ENCODE results near the gene ZFYVE28.

The ZFYVE28 gene

DNA sequence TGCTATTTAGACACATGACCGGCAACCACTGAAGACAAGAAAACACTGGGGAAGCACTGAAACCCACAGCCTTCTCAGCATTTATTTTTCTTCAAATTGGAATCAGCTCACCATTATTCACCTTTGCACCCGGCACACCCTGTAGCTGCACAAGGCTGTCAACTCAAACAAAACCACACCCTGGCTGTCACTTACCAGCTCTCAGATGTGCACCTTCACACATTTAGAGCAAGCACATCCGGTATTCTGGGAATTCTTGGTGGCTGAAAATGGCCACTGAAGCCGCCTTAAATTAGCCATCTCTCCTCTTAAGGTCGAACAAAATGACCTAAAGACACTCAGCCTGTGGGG, 5.9 kb downstream of the ZFYVE28 start:
- no peaks in the 10 kb centered on the region for H3K9me3 ChIP-seq (ENCODE audit: control insufficient read depth in 1 of 2, low read length in 2 of 2)
- no peaks in the 10 kb centered on the region for H3K36me3 ChIP-seq (ENCODE audit: control insufficient read depth in 1 of 2, insufficient read depth in 2 of 2, low read length in 2 of 2)
- H3K27ac ChIP-seq (ENCODE audit: low read length) = peak overlapping the region; percentile 80
- peak overlapping the region; percentile 35 to 56 for H3K4me3 ChIP-seq (ENCODE audit: low read depth in 1 of 2, low read length in 2 of 2)
- no peaks in the 10 kb centered on the region for H3K27me3 ChIP-seq (ENCODE audit: low read depth, low read length)
- H3K4me1 ChIP-seq (ENCODE audit: control insufficient read depth in 1 of 2, insufficient read depth in 2 of 2, low read length in 2 of 2) = peaks cover 8 to 29% of the 10 kb centered on the region in 2 donors

DNA sequence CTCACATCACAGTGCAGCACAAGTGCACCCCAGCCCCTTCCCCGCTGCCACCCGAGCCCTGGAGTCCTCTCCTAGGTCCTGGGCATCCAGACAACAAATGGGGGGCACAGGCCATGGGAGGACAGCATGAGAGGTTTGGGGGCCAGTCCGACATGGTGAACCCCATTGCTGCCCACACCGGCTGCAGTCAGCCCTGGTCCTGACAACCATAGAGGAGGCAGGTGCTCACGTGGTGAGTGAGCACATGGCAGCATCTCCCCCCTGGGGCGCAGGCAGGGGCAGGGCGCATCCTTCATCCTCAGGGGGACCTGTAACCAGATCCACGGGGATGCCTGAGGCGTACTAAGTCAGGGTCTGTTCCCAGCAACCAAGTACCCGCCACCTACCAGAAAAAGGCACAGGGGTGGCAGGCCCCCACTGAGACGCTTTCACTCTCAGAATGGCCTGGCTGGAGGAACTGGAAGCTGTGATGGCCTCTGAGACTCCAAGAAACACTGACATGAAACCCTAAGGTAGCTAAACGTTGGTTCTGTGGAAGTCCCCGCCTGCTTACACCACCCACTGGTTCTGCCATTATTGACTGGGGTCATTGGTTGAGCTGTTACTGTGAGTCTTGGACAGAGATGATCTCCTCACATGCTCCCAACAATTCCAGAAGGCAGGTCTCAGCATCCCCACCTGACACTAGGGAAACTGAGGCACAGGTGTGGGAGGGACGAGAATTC, 6.5 kb downstream of the ZFYVE28 start:
- H3K36me3 ChIP-seq (ENCODE audit: control insufficient read depth in 1 of 2, insufficient read depth in 2 of 2, low read length in 2 of 2) = no peaks in the 10 kb centered on the region
- H3K27ac ChIP-seq (ENCODE audit: low read length) = peak overlapping the region; percentile 80
- no peaks in the 10 kb centered on the region for H3K27me3 ChIP-seq (ENCODE audit: low read depth, low read length)
- H3K9me3 ChIP-seq (ENCODE audit: control insufficient read depth in 1 of 2, low read length in 2 of 2) = no peaks in the 10 kb centered on the region
- H3K4me1 ChIP-seq (ENCODE audit: control insufficient read depth in 1 of 2, insufficient read depth in 2 of 2, low read length in 2 of 2) = peaks cover 8 to 26% of the 10 kb centered on the region in 2 donors
- H3K4me3 ChIP-seq (ENCODE audit: low read depth in 1 of 2, low read length in 2 of 2) = peak overlapping the region in 1 of 2 donors; percentile 56

DNA sequence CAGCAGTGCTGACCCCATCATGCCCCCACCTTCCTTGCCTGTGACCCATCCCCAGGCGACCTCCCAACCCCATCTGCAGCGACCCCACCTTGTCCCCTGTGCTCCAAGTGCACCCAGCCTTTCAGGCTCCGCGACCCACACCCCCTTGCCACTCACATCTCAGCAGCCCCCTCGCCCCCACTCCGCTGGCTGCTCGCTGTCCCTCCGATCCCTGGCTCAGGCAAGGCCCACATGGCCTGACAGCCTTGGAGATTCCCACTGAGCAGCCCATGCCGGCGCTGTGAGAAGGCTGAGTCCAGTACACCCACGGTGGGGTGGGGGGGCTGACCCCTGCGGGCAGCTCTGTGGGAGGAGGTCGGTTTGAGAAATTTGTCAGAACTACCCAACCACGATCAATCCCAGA, 9.1 kb downstream of the ZFYVE28 start:
- no peaks in the 10 kb centered on the region for H3K36me3 ChIP-seq (ENCODE audit: control insufficient read depth in 1 of 2, insufficient read depth in 2 of 2, low read length in 2 of 2)
- peaks cover 8 to 19% of the 10 kb centered on the region in 2 donors for H3K4me1 ChIP-seq (ENCODE audit: control insufficient read depth in 1 of 2, insufficient read depth in 2 of 2, low read length in 2 of 2)
- H3K27ac ChIP-seq (ENCODE audit: low read length) = no peak overlapping the region
- no peak overlapping the region for H3K4me3 ChIP-seq (ENCODE audit: low read depth in 1 of 2, low read length in 2 of 2)
- no peaks in the 10 kb centered on the region for H3K27me3 ChIP-seq (ENCODE audit: low read depth, low read length)
- H3K9me3 ChIP-seq (ENCODE audit: control insufficient read depth in 1 of 2, low read length in 2 of 2) = no peaks in the 10 kb centered on the region

GRCh38 chr4:2408976-2409375, 9.5 kb downstream of the ZFYVE28 start:
- Histone ChIP-seq H3K36me3 (ENCODE audit: control insufficient read depth in 1 of 2, insufficient read depth in 2 of 2, low read length in 2 of 2) (no peaks in the 10 kb centered on the region), H3K27me3 (ENCODE audit: low read depth, low read length) (no peaks in the 10 kb centered on the region), H3K4me1 (ENCODE audit: control insufficient read depth in 1 of 2, insufficient read depth in 2 of 2, low read length in 2 of 2) (peaks cover 8 to 17% of the 10 kb centered on the region in 2 donors), H3K9me3 (ENCODE audit: control insufficient read depth in 1 of 2, low read length in 2 of 2) (no peaks in the 10 kb centered on the region), H3K4me3 (ENCODE audit: low read depth in 1 of 2, low read length in 2 of 2) (no peak overlapping the region), H3K27ac (ENCODE audit: low read length) (no peak overlapping the region)

GRCh38 chr4:2408401-2408958, 10.0 kb downstream of the ZFYVE28 start:
- Histone ChIP-seq H3K36me3 (ENCODE audit: control insufficient read depth in 1 of 2, insufficient read depth in 2 of 2, low read length in 2 of 2) (no peaks in the 10 kb centered on the region), H3K4me1 (ENCODE audit: control insufficient read depth in 1 of 2, insufficient read depth in 2 of 2, low read length in 2 of 2) (peaks cover 8 to 12% of the 10 kb centered on the region in 2 donors), H3K4me3 (ENCODE audit: low read depth in 1 of 2, low read length in 2 of 2) (no peak overlapping the region), H3K27me3 (ENCODE audit: low read depth, low read length) (no peaks in the 10 kb centered on the region), H3K9me3 (ENCODE audit: control insufficient read depth in 1 of 2, low read length in 2 of 2) (no peaks in the 10 kb centered on the region), H3K27ac (ENCODE audit: low read length) (no peak overlapping the region)

GRCh38 chr4:2407991-2408342, 10.5 kb downstream of the ZFYVE28 start:
- H3K36me3 ChIP-seq (ENCODE audit: control insufficient read depth in 1 of 2, insufficient read depth in 2 of 2, low read length in 2 of 2) = no peaks in the 10 kb centered on the region
- H3K9me3 ChIP-seq (ENCODE audit: control insufficient read depth in 1 of 2, low read length in 2 of 2) = no peaks in the 10 kb centered on the region
- no peak overlapping the region for H3K27ac ChIP-seq (ENCODE audit: low read length)

GRCh38 chr4:2406920-2407319, 11.5 kb downstream of the ZFYVE28 start:
- H3K4me1 ChIP-seq (ENCODE audit: control insufficient read depth in 1 of 2, insufficient read depth in 2 of 2, low read length in 2 of 2) = peaks cover 0 to 9% of the 10 kb centered on the region in 2 donors
- H3K9me3 ChIP-seq (ENCODE audit: control insufficient read depth in 1 of 2, low read length in 2 of 2) = no peaks in the 10 kb centered on the region
- H3K27ac ChIP-seq (ENCODE audit: low read length) = no peak overlapping the region
- no peak overlapping the region for H3K4me3 ChIP-seq (ENCODE audit: low read depth in 1 of 2, low read length in 2 of 2)
- no peaks in the 10 kb centered on the region for H3K36me3 ChIP-seq (ENCODE audit: control insufficient read depth in 1 of 2, insufficient read depth in 2 of 2, low read length in 2 of 2)
- no peaks in the 10 kb centered on the region for H3K27me3 ChIP-seq (ENCODE audit: low read depth, low read length)

More at GRCh38 chr4:2407991-2408342, 10.5 kb downstream of the ZFYVE28 start:
- H3K27me3 ChIP-seq (ENCODE audit: low read depth, low read length) = no peaks in the 10 kb centered on the region
- peaks cover 6 to 8% of the 10 kb centered on the region in 2 donors for H3K4me1 ChIP-seq (ENCODE audit: control insufficient read depth in 1 of 2, insufficient read depth in 2 of 2, low read length in 2 of 2)
- no peak overlapping the region for H3K4me3 ChIP-seq (ENCODE audit: low read depth in 1 of 2, low read length in 2 of 2)

DNA sequence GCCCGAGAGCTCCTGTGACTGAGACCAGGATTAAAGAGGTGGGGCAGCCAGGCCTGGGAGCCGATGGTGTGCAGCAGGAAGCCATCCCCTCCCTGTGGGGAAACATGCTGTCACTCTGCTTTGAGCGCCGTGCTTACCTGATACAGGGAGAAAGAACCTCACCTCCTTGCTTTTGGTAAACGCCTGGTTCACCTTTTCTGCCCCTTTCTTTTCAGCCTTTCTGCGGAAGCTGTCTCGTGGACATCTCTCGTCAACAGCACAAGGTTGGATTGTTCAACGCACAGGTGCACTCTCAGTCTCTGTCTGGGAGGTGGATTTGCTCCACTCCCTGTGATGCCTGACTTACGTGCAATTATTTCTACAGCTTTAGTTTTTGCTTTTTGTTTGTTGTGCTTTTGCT, 12.0 kb downstream of the ZFYVE28 start:
- H3K36me3 ChIP-seq (ENCODE audit: control insufficient read depth in 1 of 2, insufficient read depth in 2 of 2, low read length in 2 of 2) = no peaks in the 10 kb centered on the region
- H3K4me1 ChIP-seq (ENCODE audit: control insufficient read depth in 1 of 2, insufficient read depth in 2 of 2, low read length in 2 of 2) = peaks cover 0 to 14% of the 10 kb centered on the region in 2 donors
- H3K27me3 ChIP-seq (ENCODE audit: low read depth, low read length) = no peaks in the 10 kb centered on the region
- no peaks in the 10 kb centered on the region for H3K9me3 ChIP-seq (ENCODE audit: control insufficient read depth in 1 of 2, low read length in 2 of 2)
- H3K4me3 ChIP-seq (ENCODE audit: low read depth in 1 of 2, low read length in 2 of 2) = no peak overlapping the region
- H3K27ac ChIP-seq (ENCODE audit: low read length) = no peak overlapping the region

GRCh38 chr4:2402941-2403340, 15.5 kb downstream of the ZFYVE28 start:
- Histone ChIP-seq H3K4me3 (ENCODE audit: low read depth in 1 of 2, low read length in 2 of 2) (peak overlapping the region in 1 of 2 donors; percentile 49), H3K27me3 (ENCODE audit: low read depth, low read length) (no peaks in the 10 kb centered on the region), H3K27ac (ENCODE audit: low read length) (no peak overlapping the region)

GRCh38 chr4:2402048-2402842, 16.2 kb downstream of the ZFYVE28 start:
- H3K9me3 ChIP-seq (ENCODE audit: control insufficient read depth in 1 of 2, low read length in 2 of 2) = no peaks in the 10 kb centered on the region
- peaks cover 0 to 15% of the 10 kb centered on the region in 2 donors for H3K4me1 ChIP-seq (ENCODE audit: control insufficient read depth in 1 of 2, insufficient read depth in 2 of 2, low read length in 2 of 2)
- no peak overlapping the region for H3K27ac ChIP-seq (ENCODE audit: low read length)
- no peaks in the 10 kb centered on the region for H3K27me3 ChIP-seq (ENCODE audit: low read depth, low read length)
- peak overlapping the region; percentile 42 to 49 for H3K4me3 ChIP-seq (ENCODE audit: low read depth in 1 of 2, low read length in 2 of 2)
- H3K36me3 ChIP-seq (ENCODE audit: control insufficient read depth in 1 of 2, insufficient read depth in 2 of 2, low read length in 2 of 2) = no peaks in the 10 kb centered on the region

More at GRCh38 chr4:2402941-2403340, 15.5 kb downstream of the ZFYVE28 start:
- Histone ChIP-seq H3K4me1 (ENCODE audit: control insufficient read depth in 1 of 2, insufficient read depth in 2 of 2, low read length in 2 of 2) (peaks cover 0 to 15% of the 10 kb centered on the region in 2 donors), H3K9me3 (ENCODE audit: control insufficient read depth in 1 of 2, low read length in 2 of 2) (no peaks in the 10 kb centered on the region), H3K36me3 (ENCODE audit: control insufficient read depth in 1 of 2, insufficient read depth in 2 of 2, low read length in 2 of 2) (no peaks in the 10 kb centered on the region)

- Histone ChIP-seq H3K27ac (ENCODE audit: low read length) (no peak overlapping the region), H3K9me3 (ENCODE audit: control insufficient read depth in 1 of 2, low read length in 2 of 2) (no peaks in the 10 kb centered on the region), H3K36me3 (ENCODE audit: control insufficient read depth in 1 of 2, insufficient read depth in 2 of 2, low read length in 2 of 2) (no peaks in the 10 kb centered on the region), H3K27me3 (ENCODE audit: low read depth, low read length) (no peaks in the 10 kb centered on the region), H3K4me3 (ENCODE audit: low read depth in 1 of 2, low read length in 2 of 2) (peak overlapping the region; percentile 42 to 49), H3K4me1 (ENCODE audit: control insufficient read depth in 1 of 2, insufficient read depth in 2 of 2, low read length in 2 of 2) (peaks cover 0 to 15% of the 10 kb centered on the region in 2 donors)
Observed at GRCh38 chr4:2401610-2401983, 16.8 kb downstream of the ZFYVE28 start.
